Measurements from ENCODE around the gene TNFRSF9. TPM values are rescaled to one million over a fixed set of nuclear protein-coding genes. Genes with fewer than 3 reads are reported as not detected.

The TNFRSF9 gene
- total RNA-seq, 3 donors from 2014 or later, result 0.59 TPM; not detected in 2

- Histone ChIP-seq H3K9me3 (no peaks in the 10 kb centered on the region), H3K27me3 (no peaks in the 10 kb centered on the region), H3K4me3 (no peak overlapping the region), H3K36me3 (no peaks in the 10 kb centered on the region), H3K4me1 (no peaks in the 10 kb centered on the region), H3K27ac (no peak overlapping the region)
- no peak for DNase-seq (ENCODE audit: low spot score in 2 of 2)
- intact Hi-C loops (cut with DNase I; ENCODE audit: low total_unique reads), result no loop called here
- TF ChIP-seq POLR2AphosphoS5 (IDR thresholded peaks at IDR 0.05), result no peak
- TF ChIP-seq, protein P1, sequence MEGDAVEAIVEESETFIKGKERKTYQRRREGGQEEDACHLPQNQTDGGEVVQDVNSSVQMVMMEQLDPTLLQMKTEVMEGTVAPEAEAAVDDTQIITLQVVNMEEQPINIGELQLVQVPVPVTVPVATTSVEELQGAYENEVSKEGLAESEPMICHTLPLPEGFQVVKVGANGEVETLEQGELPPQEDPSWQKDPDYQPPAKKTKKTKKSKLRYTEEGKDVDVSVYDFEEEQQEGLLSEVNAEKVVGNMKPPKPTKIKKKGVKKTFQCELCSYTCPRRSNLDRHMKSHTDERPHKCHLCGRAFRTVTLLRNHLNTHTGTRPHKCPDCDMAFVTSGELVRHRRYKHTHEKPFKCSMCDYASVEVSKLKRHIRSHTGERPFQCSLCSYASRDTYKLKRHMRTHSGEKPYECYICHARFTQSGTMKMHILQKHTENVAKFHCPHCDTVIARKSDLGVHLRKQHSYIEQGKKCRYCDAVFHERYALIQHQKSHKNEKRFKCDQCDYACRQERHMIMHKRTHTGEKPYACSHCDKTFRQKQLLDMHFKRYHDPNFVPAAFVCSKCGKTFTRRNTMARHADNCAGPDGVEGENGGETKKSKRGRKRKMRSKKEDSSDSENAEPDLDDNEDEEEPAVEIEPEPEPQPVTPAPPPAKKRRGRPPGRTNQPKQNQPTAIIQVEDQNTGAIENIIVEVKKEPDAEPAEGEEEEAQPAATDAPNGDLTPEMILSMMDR (IDR thresholded peaks at IDR 0.05), result no peak
- no peak for TF ChIP-seq POLR2A (IDR thresholded peaks at IDR 0.05)
Measured at GRCh38 chr1:7898962-7899361, 41.7 kb downstream of the TNFRSF9 start.

GRCh38 chr1:7896994-7897393 is 43.6 kb downstream of the TNFRSF9 start:
- Histone ChIP-seq H3K4me1 (no peaks in the 10 kb centered on the region), H3K27ac (no peak overlapping the region), H3K4me3 (no peak overlapping the region), H3K36me3 (no peaks in the 10 kb centered on the region), H3K9me3 (no peaks in the 10 kb centered on the region), H3K27me3 (no peaks in the 10 kb centered on the region)
- no peak for DNase-seq (ENCODE audit: low spot score in 2 of 2)
- TF ChIP-seq POLR2A (IDR thresholded peaks at IDR 0.05) (no peak), POLR2AphosphoS5 (IDR thresholded peaks at IDR 0.05) (no peak)
- TF ChIP-seq, protein P1 (IDR thresholded peaks at IDR 0.05), result no peak
- intact Hi-C loops (cut with DNase I; ENCODE audit: low total_unique reads), result no loop called here

GRCh38 chr1:7893529-7894180 is 47.0 kb downstream of the TNFRSF9 start:
- no peak for TF ChIP-seq POLR2AphosphoS5 (IDR thresholded peaks at IDR 0.05)
- no peak for TF ChIP-seq POLR2A (IDR thresholded peaks at IDR 0.05)
- TF ChIP-seq, protein P1 (IDR thresholded peaks at IDR 0.05), result no peak
- intact Hi-C loops (cut with DNase I; ENCODE audit: low total_unique reads), result no loop called here

DNA sequence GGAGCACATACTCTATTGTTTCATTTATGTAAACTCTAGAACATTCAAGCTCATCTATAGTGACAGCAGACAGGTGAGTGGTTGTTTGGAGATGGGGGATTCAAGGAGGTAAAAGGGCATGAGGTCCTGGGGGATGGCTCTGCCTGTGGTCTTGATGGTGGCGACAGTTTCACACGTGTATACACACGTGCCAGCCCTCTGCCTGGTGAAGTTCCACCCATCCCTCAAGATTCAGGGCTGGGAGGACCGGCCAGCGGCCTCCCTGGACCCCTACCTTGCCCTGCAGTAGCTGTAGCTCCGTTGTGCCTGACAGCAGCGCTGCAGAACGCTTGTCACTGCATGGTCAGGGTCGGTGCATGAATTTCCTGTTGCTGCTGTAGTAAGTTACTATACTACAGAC is 48.8 kb downstream of the TNFRSF9 start:
- intact Hi-C loops (cut with DNase I; ENCODE audit: low total_unique reads), result no loop called here
- Histone ChIP-seq H3K36me3 (no peaks in the 10 kb centered on the region), H3K9me3 (no peaks in the 10 kb centered on the region), H3K27ac (no peak overlapping the region), H3K27me3 (no peaks in the 10 kb centered on the region), H3K4me3 (no peak overlapping the region), H3K4me1 (no peaks in the 10 kb centered on the region)
- DNase-seq (ENCODE audit: low spot score in 2 of 2), result no peak
- TF ChIP-seq, protein P1 (IDR thresholded peaks at IDR 0.05), result no peak
- no peak for TF ChIP-seq POLR2A (IDR thresholded peaks at IDR 0.05)
- no peak for TF ChIP-seq POLR2AphosphoS5 (IDR thresholded peaks at IDR 0.05)

More at GRCh38 chr1:7893529-7894180, 47.0 kb downstream of the TNFRSF9 start:
- Histone ChIP-seq H3K4me3 (no peak overlapping the region), H3K27ac (no peak overlapping the region), H3K4me1 (no peaks in the 10 kb centered on the region), H3K9me3 (no peaks in the 10 kb centered on the region), H3K36me3 (no peaks in the 10 kb centered on the region), H3K27me3 (no peaks in the 10 kb centered on the region)
- DNase-seq (ENCODE audit: low spot score in 2 of 2), result no peak

GRCh38 chr1:7890853-7891252 is 49.8 kb downstream of the TNFRSF9 start:
- Histone ChIP-seq H3K9me3 (no peaks in the 10 kb centered on the region), H3K27ac (no peak overlapping the region), H3K4me1 (no peaks in the 10 kb centered on the region), H3K36me3 (no peaks in the 10 kb centered on the region), H3K4me3 (no peak overlapping the region), H3K27me3 (no peaks in the 10 kb centered on the region)
- TF ChIP-seq POLR2AphosphoS5 (IDR thresholded peaks at IDR 0.05), result no peak
- no peak for TF ChIP-seq POLR2A (IDR thresholded peaks at IDR 0.05)
- TF ChIP-seq, protein P1 (IDR thresholded peaks at IDR 0.05), result no peak
- intact Hi-C loops (cut with DNase I; ENCODE audit: low total_unique reads), result no loop called here
- no peak for DNase-seq (ENCODE audit: low spot score in 2 of 2)

All from breast epithelium (tissue), 4 donors.